HCT116 (cell line): Measurements from ENCODE around the gene COASY. TPM values are rescaled to one million over a fixed set of nuclear protein-coding genes. Genes with fewer than 3 reads are reported as not detected.

Experiments
- ATAC-seq: fragments of 200-7000 bp; cut with Tn5 transposase; 2 replicates; pipeline ENCODE4 v1.9.1; 2020; ENCODE audit warnings: mild to moderate bottlenecking, moderate library complexity
- BruUV-seq: library from RNA; stranded (reverse); fragments of 400-500 nt; replicated peaks from 2 replicates; lab custom pipeline; 2021; lab: Mats Ljungman, UMichigan
- CTCF ChIA-PET: fragments of 300-600 bp; sonication (Branson Sonifier 250); formaldehyde crosslinking; loops from one replicate; lab custom pipeline; 2021; ENCODE audit warnings: antibody characterized with exemption; lab: Charles Lee
- POLR2A ChIA-PET: fragments of 300-600, 350-600 bp; sonication (Branson Sonifier 250); formaldehyde crosslinking; loops from one replicate; lab custom pipeline; 2021; ENCODE audit warnings: antibody characterized with exemption; lab: Charles Lee
- RAD21 ChIA-PET, 2 experiments: fragments of 300-600 bp; sonication (Branson Sonifier 250); formaldehyde crosslinking; loops; one replicate each; lab custom pipeline; 2023; ENCODE audit warnings: low total read pairs in 2 of 2; ENCODE audit not compliant: uncharacterized antibody in 2 of 2, unreplicated experiment in 2 of 2, low non-redundant PET in 1 of 2; lab: Charles Lee
- DNase-seq: peaks from one replicate; pipeline ENCODE4 v3.0.0-alpha.2; 2010; ENCODE audit warnings: low read depth, low spot score
- H2AFZ ChIP-seq: fragments of 200-600 bp; shearing (Covaris generic), sonication (generic); 2 replicates; pipeline ENCODE4 v1.6.1; 2017; ENCODE audit warnings: low read depth, mixed run types, mixed read lengths, antibody characterized with exemption, low read length; ENCODE audit not compliant: poor library complexity, severe bottlenecking
- H3K27ac ChIP-seq: 2 replicates; pipeline ENCODE4 v1.5.1; 2012; ENCODE audit warnings: low read depth, low read length
- H3K27me3 ChIP-seq: fragments of 200-600 bp; sonication (generic); 2 replicates; pipeline ENCODE4 v1.6.1; 2016; ENCODE audit warnings: mixed run types, low read length, mixed read lengths; ENCODE audit not compliant: insufficient read depth
- H3K36me3 ChIP-seq, 2 experiments: fragments of 200-500 bp in 1 of 2; fragments of 200-600 bp in 1 of 2; sonication (Bioruptor generic) in 1 of 2; sonication (generic) in 1 of 2; 2 replicates each; pipeline versions ENCODE4 v1.5.1 to v1.6.1; 2014 to 2016; ENCODE audit warnings: low read length in 2 of 2, inconsistent platforms in 1 of 2, mixed read lengths in 1 of 2, mixed run types in 1 of 2; ENCODE audit not compliant: insufficient read depth in 2 of 2, control insufficient read depth in 1 of 2
- H3K4me1 ChIP-seq, 2 experiments: fragments of 200-600 bp in 1 of 2; sonication (generic) in 1 of 2; 2 replicates each; pipeline versions ENCODE4 v1.5.1 to v1.6.1; 2012 to 2017; ENCODE audit warnings: low read length in 2 of 2, inconsistent platforms in 1 of 2, mild to moderate bottlenecking in 1 of 2, mixed read lengths in 1 of 2, mixed run types in 1 of 2, moderate library complexity in 1 of 2; ENCODE audit not compliant: insufficient read depth in 2 of 2, control insufficient read depth in 1 of 2
- H3K4me2 ChIP-seq: fragments of 200-600 bp; sonication (generic); 2 replicates; pipeline ENCODE4 v1.6.1; 2017; ENCODE audit warnings: mixed run types, low read length, mixed read lengths
- H3K4me3 ChIP-seq, 2 experiments: fragments of 200-600 bp in 1 of 2; sonication (generic) in 1 of 2; replicated peaks in 1 of 2; 2 replicates each; pipeline ENCODE4 v1.5.1; 2011 to 2016; ENCODE audit warnings: low read length in 2 of 2, control low read depth in 1 of 2, low read depth in 1 of 2, mild to moderate bottlenecking in 1 of 2, mixed read lengths in 1 of 2, mixed run types in 1 of 2
- H3K79me2 ChIP-seq: fragments of 200-600 bp; sonication (generic); 2 replicates; pipeline ENCODE4 v1.6.1; 2017; ENCODE audit warnings: mild to moderate bottlenecking, mixed run types, low read length, moderate library complexity, mixed read lengths; ENCODE audit not compliant: insufficient read depth
- H3K9ac ChIP-seq: fragments of 200-600 bp; sonication (generic); 2 replicates; pipeline ENCODE4 v1.6.1; 2016; ENCODE audit warnings: low read length, mixed read lengths
- H3K9me2 ChIP-seq: fragments of 200-600 bp; sonication (generic), shearing (Covaris generic); 2 replicates; pipeline ENCODE4 v1.6.1; 2017; ENCODE audit warnings: mixed run types, mild to moderate bottlenecking, moderate library complexity; ENCODE audit not compliant: insufficient read depth
- H3K9me3 ChIP-seq, 2 experiments: fragments of 200-500 bp in 1 of 2; fragments of 200-600 bp in 1 of 2; sonication (Bioruptor generic) in 1 of 2; sonication (generic) in 1 of 2; 2 replicates each; pipeline ENCODE4 v1.6.1; 2014 to 2017; ENCODE audit warnings: low read length in 2 of 2, mixed read lengths in 2 of 2, inconsistent platforms in 1 of 2, low read depth in 1 of 2, mild to moderate bottlenecking in 1 of 2, mixed run types in 1 of 2, moderate library complexity in 1 of 2; ENCODE audit not compliant: control insufficient read depth in 1 of 2, insufficient read depth in 1 of 2
- H4K20me1 ChIP-seq: fragments of 200-600 bp; sonication (generic), shearing (Covaris generic); 2 replicates; pipeline ENCODE4 v1.6.1; 2017; ENCODE audit warnings: mixed run types, mild to moderate bottlenecking, moderate library complexity; ENCODE audit not compliant: insufficient read depth
- MAX ChIP-seq: IDR thresholded peaks from 2 replicates; pipeline ENCODE4 v1.6.1; 2012
- SIN3A ChIP-seq: IDR thresholded peaks from 2 replicates; pipeline ENCODE4 v1.6.1; 2012; ENCODE audit warnings: low read depth
- TCF7L2 ChIP-seq: IDR thresholded peaks from 2 replicates; pipeline ENCODE4 v1.7.0; 2011; ENCODE audit warnings: borderline replicate concordance, inconsistent platforms; ENCODE audit not compliant: insufficient read depth, insufficient read length; ENCODE audit errors: extremely low read depth
- intact Hi-C: fragments of 100-400 bp; cut with micrococcal nuclease; formaldehyde crosslinking; loops from 2 replicates; pipeline ENCODE4 v1.10.0; 2022
- total RNA-seq: library from RNA; stranded (reverse); gene quantifications from one replicate; pipeline ENCODE4 v1.2.1, GENCODE V29; 2021; ENCODE audit not compliant: unreplicated experiment

The COASY gene
- total RNA-seq, 1 experiment from 2014 or later = 137 TPM

- CTCF ChIA-PET = interaction anchor here (0.6 to 2.6 kb wide), 9 partner anchors 8 to 297 kb away, joined by 3 to 22 read pairs (median 6); no protein-coding TSS in a partner anchor
- peak overlapping the region in 1 of 2 experiments; percentile 35; a peak in 3 of 4 replicates for H3K4me3 ChIP-seq
- no peaks in the 10 kb centered on the region for H3K9me2 ChIP-seq
- BruUV-seq = TSS peak; percentile 3
- peaks cover 39 to 54% of the 10 kb centered on the region in 2 experiments for H3K4me1 ChIP-seq
- no peaks in the 10 kb centered on the region for H3K79me2 ChIP-seq
- H3K27me3 ChIP-seq = no peaks in the 10 kb centered on the region
- peaks cover 3 to 5% of the 10 kb centered on the region in 2 experiments; a peak in 2 of 4 replicates for H3K36me3 ChIP-seq
- RAD21 ChIA-PET = interaction anchor here (0.6 to 1.5 kb wide), 3 partner anchors 8 to 681 kb away, joined by 3 to 5 read pairs (median 4); no protein-coding TSS in a partner anchor
- H3K4me2 ChIP-seq = peak overlapping the region; percentile 78
- no peaks in the 10 kb centered on the region for H3K9me3 ChIP-seq
- peak overlapping the region; percentile 63 for H3K9ac ChIP-seq
- no peak for TF ChIP-seq SIN3A
- TF ChIP-seq MAX = peak; percentile 19; the same call in 1 of the 2 replicates
- peak; percentile 5 for TF ChIP-seq TCF7L2
- POLR2A ChIA-PET = interaction anchor here (0.5 to 4.6 kb wide), 6 partner anchors 8 to 109 kb away, joined by 5 to 28 read pairs (median 7); partner anchors contain the start of genes CAVIN1 and NAGLU
- H3K27ac ChIP-seq = peak overlapping the region; percentile 93
- no peak for DNase-seq
- intact Hi-C loops = loop anchor here (5.0 kb wide), 1 partner anchor 112 kb away; no protein-coding TSS in a partner anchor
- H4K20me1 ChIP-seq = no peaks in the 10 kb centered on the region
- no peak overlapping the region for H2AFZ ChIP-seq
- peak; percentile 29 for ATAC-seq
Observed at GRCh38 chr17:42518755-42519545, 43.0 kb upstream of the COASY start.
